Stimulated activated CD4-positive, alpha-beta T cell treated with anti-CD3 and anti-CD28 coated beads, Interleukin-2, amount 100 ng/mL, for 24 hours (primary cell): ENCODE measurements around the gene QRICH1.

Experiments
- DNase-seq, 2 donors: peaks; one replicate each; pipeline ENCODE4 v3.0.0-alpha.2; 2020

Gene QRICH1

GRCh38 chr3:49093853-49094767, at the start of gene QRICH1:
TSS of gene QRICH1 (minus strand) at chr3:49094071. CDS start at chr3:49077017, 17,054 bp downstream.
- DNase-seq: peak; percentile 96

GRCh38 chr3:49140080-49140479, 46.2 kb upstream of the QRICH1 start:
- no peak for DNase-seq

- DNase-seq: no peak
Measured at GRCh38 chr3:49135499-49135898, 41.6 kb upstream of the QRICH1 start.

- no peak for DNase-seq
Measured at GRCh38 chr3:49134471-49135265, 40.8 kb upstream of the QRICH1 start.

GRCh38 chr3:49133226-49133951, 39.5 kb upstream of the QRICH1 start:
- DNase-seq: no peak

GRCh38 chr3:49132437-49133225, 38.8 kb upstream of the QRICH1 start, which contains the start of gene LAMB2:
TSS of gene LAMB2 (minus strand) at chr3:49133050. CDS start at chr3:49132867, 183 bp downstream.
- no peak for DNase-seq

- no peak for DNase-seq
Measured at GRCh38 chr3:49132073-49132436, 38.2 kb upstream of the QRICH1 start.

GRCh38 chr3:49131576-49131975, 37.7 kb upstream of the QRICH1 start:
- no peak for DNase-seq

GRCh38 chr3:49131040-49131439, 37.2 kb upstream of the QRICH1 start:
- DNase-seq: no peak

- DNase-seq: no peak
Measured at GRCh38 chr3:49124991-49125670, 31.3 kb upstream of the QRICH1 start.

- DNase-seq: no peak
Measured at GRCh38 chr3:49124203-49124602, 30.3 kb upstream of the QRICH1 start.

- DNase-seq: no peak
Measured at GRCh38 chr3:49123687-49124086, 29.8 kb upstream of the QRICH1 start.

- no peak for DNase-seq
Measured at GRCh38 chr3:49122886-49123545, 29.1 kb upstream of the QRICH1 start.

- no peak for DNase-seq
Measured at GRCh38 chr3:49122451-49122850, 28.6 kb upstream of the QRICH1 start.

- no peak for DNase-seq
Measured at GRCh38 chr3:49122022-49122421, 28.2 kb upstream of the QRICH1 start.

- no peak for DNase-seq
Measured at GRCh38 chr3:49121132-49121736, 27.4 kb upstream of the QRICH1 start.

- peak; percentile 94 to 96 for DNase-seq
Measured at GRCh38 chr3:49120438-49121131, 26.7 kb upstream of the QRICH1 start, which contains the start of gene USP19. TSS of gene USP19 (minus strand) at chr3:49120823. CDS start at chr3:49119145, 1,678 bp downstream.

- no peak for DNase-seq
Measured at GRCh38 chr3:49120096-49120437, 26.2 kb upstream of the QRICH1 start.

GRCh38 chr3:49119439-49119838, 25.6 kb upstream of the QRICH1 start:
- DNase-seq: no peak

GRCh38 chr3:49119036-49119435, 25.2 kb upstream of the QRICH1 start:
- DNase-seq: no peak
